Suprapubic skin (tissue), 4 donors: ENCODE data around the gene CARD6. TPM values are rescaled to one million over a fixed set of nuclear protein-coding genes. Genes with fewer than 3 reads are reported as not detected.
"Not testable (repeated sequence)": the region's sequence is repeated elsewhere in the genome, so short reads cannot be mapped to it uniquely, and the experiment has no call there.

Experiments used
- DNase-seq, 2 donors: peaks; one replicate each; pipeline ENCODE4 v3.0.0-alpha.2; 2019; ENCODE audit warnings: low spot score in 2 of 2
- H3K27ac ChIP-seq: fragments of 200-600 bp; sonication (generic); one replicate; pipeline ENCODE4 v1.5.1; 2019
- H3K27me3 ChIP-seq: fragments of 200-600 bp; sonication (generic); one replicate; pipeline ENCODE4 v1.5.1; 2019
- H3K36me3 ChIP-seq: fragments of 200-600 bp; sonication (generic); one replicate; pipeline ENCODE4 v1.5.1; 2019
- H3K4me1 ChIP-seq: fragments of 200-600 bp; sonication (generic); one replicate; pipeline ENCODE4 v1.5.1; 2019
- H3K4me3 ChIP-seq: fragments of 200-600 bp; sonication (generic); one replicate; pipeline ENCODE4 v1.5.1; 2019; ENCODE audit warnings: mild to moderate bottlenecking
- H3K9me3 ChIP-seq: fragments of 200-600 bp; sonication (generic); one replicate; pipeline ENCODE4 v1.5.1; 2019
- EP300 ChIP-seq: sonication (generic); formaldehyde crosslinking; IDR thresholded peaks from one replicate; pipeline ENCODE4 v1.6.1; 2017; ENCODE audit warnings: antibody characterized with exemption
- POLR2A ChIP-seq, 2 donors: fragments of 450-650 bp; IDR thresholded peaks; one replicate each; pipeline ENCODE4 v1.6.1; 2017; ENCODE audit warnings: antibody characterized with exemption in 2 of 2, mild to moderate bottlenecking in 2 of 2, moderate library complexity in 2 of 2
- POLR2AphosphoS5 ChIP-seq, 3 donors: sonication (generic); formaldehyde crosslinking; IDR thresholded peaks; one replicate each; pipeline ENCODE4 v1.6.1; 2017; ENCODE audit warnings: antibody characterized with exemption in 3 of 3
- WGBS: methylation state at CpG from one replicate; pipeline ENCODE4 v1.1.5; 2018; 5-methylcytosine and 5-hydroxymethylcytosine counted together
- total RNA-seq, 4 donors: library from RNA; depleted of rRNA; stranded (reverse); fragments of >200 nt; gene quantifications; one replicate each; pipeline ENCODE4 v1.1.0, GENCODE V29; 2016
- TF ChIP-seq, protein P1 (sequence below), 2 donors: fragments of 200-600 bp in 1 of 2; fragments of 450-650 bp in 1 of 2; sonication (generic) in 1 of 2; IDR thresholded peaks; one replicate each; pipeline ENCODE4 v1.5.1; 2016 to 2019; ENCODE audit warnings: antibody characterized with exemption in 2 of 2, mild to moderate bottlenecking in 1 of 2, moderate library complexity in 1 of 2

CARD6 gene, protein sequence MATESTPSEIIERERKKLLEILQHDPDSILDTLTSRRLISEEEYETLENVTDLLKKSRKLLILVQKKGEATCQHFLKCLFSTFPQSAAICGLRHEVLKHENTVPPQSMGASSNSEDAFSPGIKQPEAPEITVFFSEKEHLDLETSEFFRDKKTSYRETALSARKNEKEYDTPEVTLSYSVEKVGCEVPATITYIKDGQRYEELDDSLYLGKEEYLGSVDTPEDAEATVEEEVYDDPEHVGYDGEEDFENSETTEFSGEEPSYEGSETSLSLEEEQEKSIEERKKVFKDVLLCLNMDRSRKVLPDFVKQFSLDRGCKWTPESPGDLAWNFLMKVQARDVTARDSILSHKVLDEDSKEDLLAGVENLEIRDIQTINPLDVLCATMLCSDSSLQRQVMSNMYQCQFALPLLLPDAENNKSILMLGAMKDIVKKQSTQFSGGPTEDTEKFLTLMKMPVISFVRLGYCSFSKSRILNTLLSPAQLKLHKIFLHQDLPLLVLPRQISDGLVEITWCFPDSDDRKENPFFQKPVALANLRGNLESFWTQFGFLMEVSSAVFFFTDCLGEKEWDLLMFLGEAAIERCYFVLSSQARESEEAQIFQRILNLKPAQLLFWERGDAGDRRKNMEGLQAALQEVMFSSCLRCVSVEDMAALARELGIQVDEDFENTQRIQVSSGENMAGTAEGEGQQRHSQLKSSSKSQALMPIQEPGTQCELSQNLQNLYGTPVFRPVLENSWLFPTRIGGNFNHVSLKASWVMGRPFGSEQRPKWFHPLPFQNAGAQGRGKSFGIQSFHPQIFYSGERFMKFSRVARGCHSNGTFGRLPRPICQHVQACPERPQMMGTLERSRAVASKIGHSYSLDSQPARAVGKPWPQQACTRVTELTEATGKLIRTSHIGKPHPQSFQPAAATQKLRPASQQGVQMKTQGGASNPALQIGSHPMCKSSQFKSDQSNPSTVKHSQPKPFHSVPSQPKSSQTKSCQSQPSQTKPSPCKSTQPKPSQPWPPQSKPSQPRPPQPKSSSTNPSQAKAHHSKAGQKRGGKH
- total RNA-seq: 1 to 10 TPM; 3.9 to 8.7 (median 7.3) TPM

DNA sequence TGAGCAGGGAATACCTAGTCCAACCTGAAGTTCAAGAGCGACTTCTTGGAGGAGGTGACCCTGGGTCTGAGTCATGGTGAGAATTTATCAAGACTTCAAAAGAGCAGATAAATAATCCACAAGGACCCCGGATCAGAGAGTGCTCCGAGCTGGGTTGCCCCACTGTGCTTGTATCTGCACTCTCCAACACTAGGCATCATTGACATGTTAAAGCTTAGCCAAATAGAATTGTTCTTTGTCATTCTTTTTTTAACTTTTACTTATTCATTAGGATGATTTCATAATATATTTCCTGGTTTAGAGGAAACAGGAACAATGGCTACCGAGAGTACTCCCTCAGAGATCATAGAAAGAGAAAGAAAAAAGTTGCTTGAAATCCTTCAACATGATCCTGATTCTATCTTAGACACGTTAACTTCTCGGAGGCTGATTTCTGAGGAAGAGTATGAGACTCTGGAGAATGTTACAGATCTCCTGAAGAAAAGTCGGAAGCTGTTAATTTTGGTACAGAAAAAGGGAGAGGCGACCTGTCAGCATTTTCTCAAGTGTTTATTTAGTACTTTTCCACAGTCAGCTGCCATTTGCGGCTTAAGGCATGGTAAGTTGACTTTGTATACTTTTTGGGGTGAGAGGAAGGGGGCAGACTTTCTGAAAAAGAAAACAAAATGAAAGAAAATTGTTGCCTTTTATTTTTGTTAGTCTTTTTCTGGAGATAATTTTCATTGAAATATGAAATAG lies at the start of gene CARD6:
CARD6 (plus strand) TSS at position 300 of the 738 bp plus-strand sequence; CDS start at position 316, 16 bp downstream.
- no peaks in the 10 kb centered on the region for H3K36me3 ChIP-seq
- H3K9me3 ChIP-seq: no peaks in the 10 kb centered on the region
- peak within 1 kb of the TSS; percentile 82 for H3K27ac ChIP-seq
- TF ChIP-seq POLR2A (IDR thresholded peaks at IDR 0.05): no peak
- TF ChIP-seq, protein P1, sequence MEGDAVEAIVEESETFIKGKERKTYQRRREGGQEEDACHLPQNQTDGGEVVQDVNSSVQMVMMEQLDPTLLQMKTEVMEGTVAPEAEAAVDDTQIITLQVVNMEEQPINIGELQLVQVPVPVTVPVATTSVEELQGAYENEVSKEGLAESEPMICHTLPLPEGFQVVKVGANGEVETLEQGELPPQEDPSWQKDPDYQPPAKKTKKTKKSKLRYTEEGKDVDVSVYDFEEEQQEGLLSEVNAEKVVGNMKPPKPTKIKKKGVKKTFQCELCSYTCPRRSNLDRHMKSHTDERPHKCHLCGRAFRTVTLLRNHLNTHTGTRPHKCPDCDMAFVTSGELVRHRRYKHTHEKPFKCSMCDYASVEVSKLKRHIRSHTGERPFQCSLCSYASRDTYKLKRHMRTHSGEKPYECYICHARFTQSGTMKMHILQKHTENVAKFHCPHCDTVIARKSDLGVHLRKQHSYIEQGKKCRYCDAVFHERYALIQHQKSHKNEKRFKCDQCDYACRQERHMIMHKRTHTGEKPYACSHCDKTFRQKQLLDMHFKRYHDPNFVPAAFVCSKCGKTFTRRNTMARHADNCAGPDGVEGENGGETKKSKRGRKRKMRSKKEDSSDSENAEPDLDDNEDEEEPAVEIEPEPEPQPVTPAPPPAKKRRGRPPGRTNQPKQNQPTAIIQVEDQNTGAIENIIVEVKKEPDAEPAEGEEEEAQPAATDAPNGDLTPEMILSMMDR (IDR thresholded peaks at IDR 0.05): no peak
- TF ChIP-seq EP300: no peak
- TF ChIP-seq POLR2AphosphoS5 (IDR thresholded peaks at IDR 0.05): no peak
- 39% methylated on average over 9 of the region's 9 CpGs for WGBS
- H3K27me3 ChIP-seq: no peaks in the 10 kb centered on the region
- no peak for DNase-seq
- peaks cover 1% of the 10 kb centered on the region for H3K4me1 ChIP-seq
- peak within 1 kb of the TSS; percentile 47 for H3K4me3 ChIP-seq

DNA sequence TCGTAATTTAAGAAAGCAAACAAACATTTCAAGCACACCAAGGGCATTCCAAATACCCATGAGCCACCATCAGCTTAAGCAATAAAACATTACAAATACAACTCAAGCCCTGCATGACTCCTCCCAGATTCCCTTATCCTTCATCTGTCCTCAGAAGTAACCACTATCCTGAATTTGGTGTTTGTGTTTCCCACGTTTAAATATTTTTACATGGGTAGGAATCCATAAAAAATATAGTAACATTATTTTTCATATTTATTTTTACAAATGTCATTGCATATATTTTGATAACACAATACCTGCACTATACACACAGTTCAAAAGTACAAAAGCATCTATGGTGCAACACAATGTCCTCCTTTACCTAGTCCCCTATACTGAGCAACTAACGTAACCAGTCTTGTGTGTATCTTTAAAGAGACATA lies 49.4 kb upstream of the CARD6 start:
- Histone ChIP-seq H3K9me3 (no peaks in the 10 kb centered on the region), H3K4me1 (peaks cover 21% of the 10 kb centered on the region), H3K36me3 (peaks cover 5% of the 10 kb centered on the region), H3K27ac (no peak overlapping the region), H3K4me3 (no peak overlapping the region), H3K27me3 (no peaks in the 10 kb centered on the region)
- WGBS: 55% methylated on average over 3 of the region's 3 CpGs
- no peak for TF ChIP-seq EP300
- TF ChIP-seq POLR2AphosphoS5 (IDR thresholded peaks at IDR 0.05): no peak
- TF ChIP-seq, protein P1 (IDR thresholded peaks at IDR 0.05): no peak
- TF ChIP-seq POLR2A (IDR thresholded peaks at IDR 0.05): no peak
- no peak for DNase-seq

DNA sequence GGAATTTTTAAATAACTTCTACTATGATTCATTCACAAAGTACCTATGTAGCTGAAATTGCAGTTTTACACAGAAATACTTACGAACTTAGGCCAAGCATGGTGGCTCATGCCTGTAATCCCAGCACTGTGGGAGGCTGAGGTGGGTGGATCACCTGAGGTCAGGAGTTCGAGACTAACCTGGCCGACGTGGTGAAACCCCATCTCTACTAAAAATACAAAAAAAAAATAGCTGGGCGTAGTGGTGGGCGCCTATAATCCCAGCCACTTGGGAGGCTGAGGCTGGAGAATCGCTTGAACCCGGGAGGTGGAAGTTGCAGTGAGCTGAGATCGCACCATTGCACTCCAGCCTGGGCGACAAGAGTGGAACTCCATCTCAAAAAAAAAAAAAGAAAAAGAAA lies 48.5 kb upstream of the CARD6 start:
- H3K4me1 ChIP-seq: peaks cover 26% of the 10 kb centered on the region

DNA sequence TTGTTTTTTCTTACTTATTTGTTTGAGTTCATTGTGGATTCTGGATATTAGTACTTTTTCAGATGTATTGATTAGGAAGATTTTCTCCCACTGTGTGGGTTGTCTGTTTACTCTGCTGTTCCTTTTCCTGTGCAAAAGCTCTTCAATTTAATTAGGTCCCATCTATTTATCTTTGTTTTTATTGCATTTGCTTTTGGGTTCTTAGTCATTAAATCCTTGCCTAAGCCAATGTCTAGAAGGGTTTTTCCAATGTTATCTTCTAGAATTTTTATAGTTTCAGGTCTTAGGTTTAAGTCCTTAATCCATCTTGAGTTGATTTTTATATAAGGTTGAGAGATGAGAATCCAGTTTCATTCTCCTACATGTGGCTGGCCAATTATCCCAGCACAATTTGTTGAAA lies 46.8 kb upstream of the CARD6 start:
- H3K27ac ChIP-seq, DNase-seq, H3K9me3 ChIP-seq, H3K4me3 ChIP-seq, H3K36me3 ChIP-seq, H3K27me3 ChIP-seq: not testable (repeated sequence)
- H3K4me1 ChIP-seq: peaks cover 28% of the 10 kb centered on the region

More for the DNA sequence above, 48.5 kb upstream of the CARD6 start:
- not testable (repeated sequence) for H3K36me3 ChIP-seq, H3K27me3 ChIP-seq, H3K4me3 ChIP-seq, H3K9me3 ChIP-seq, DNase-seq, H3K27ac ChIP-seq
- WGBS: 96% methylated on average over 10 of the region's 10 CpGs

DNA sequence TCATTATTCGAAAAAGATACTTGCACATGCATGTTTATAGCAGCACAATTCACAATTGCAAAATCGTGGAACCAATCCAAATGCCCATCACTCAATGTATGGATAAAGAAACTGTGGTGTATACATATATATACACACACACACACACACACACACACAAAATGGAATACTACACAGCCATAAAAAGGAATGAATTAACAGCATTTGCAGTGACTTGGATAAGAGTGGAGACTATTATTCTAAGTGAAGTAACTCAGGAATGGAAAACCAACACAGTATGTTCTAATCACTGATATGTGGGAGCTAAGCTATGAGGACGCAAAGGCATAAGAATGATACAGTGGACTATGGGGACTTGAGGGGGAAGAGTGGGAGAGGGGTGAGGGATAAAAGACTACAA lies 46.3 kb upstream of the CARD6 start:
- not testable (repeated sequence) for H3K4me3 ChIP-seq, H3K27ac ChIP-seq, H3K36me3 ChIP-seq, H3K27me3 ChIP-seq, DNase-seq, H3K9me3 ChIP-seq
- H3K4me1 ChIP-seq: peaks cover 32% of the 10 kb centered on the region
- WGBS: 88% methylated on average over 3 of the region's 3 CpGs

DNA sequence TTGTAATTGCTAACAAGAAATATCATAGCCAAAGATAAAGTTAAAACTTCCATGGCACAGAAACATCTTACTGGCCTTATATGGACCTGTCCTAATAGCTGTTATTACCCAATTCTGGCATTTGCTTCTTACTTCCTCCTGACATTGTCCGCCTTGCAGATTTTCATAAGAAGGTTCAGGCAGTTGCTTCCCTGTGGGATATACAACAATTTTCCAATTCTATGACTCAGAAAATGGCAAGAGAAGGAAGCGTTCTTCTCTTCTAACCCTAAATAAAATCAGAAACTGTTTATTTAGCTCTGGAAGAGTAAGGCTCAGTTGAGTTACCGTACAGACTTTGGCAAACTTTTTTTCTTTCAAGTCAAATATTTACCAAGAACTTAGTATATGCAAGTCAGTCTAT lies 44.7 kb upstream of the CARD6 start:
- H3K9me3 ChIP-seq: no peaks in the 10 kb centered on the region
- peaks cover 3% of the 10 kb centered on the region for H3K36me3 ChIP-seq
- no peak overlapping the region for H3K27ac ChIP-seq
- 20% methylated on average over 3 of the region's 3 CpGs for WGBS
- peaks cover 28% of the 10 kb centered on the region for H3K4me1 ChIP-seq
- H3K27me3 ChIP-seq: no peaks in the 10 kb centered on the region
- H3K4me3 ChIP-seq: peak overlapping the region; percentile 80
- TF ChIP-seq, protein P1 (IDR thresholded peaks at IDR 0.05): no peak
- peak in 1 of 3 donors; percentile 55 for TF ChIP-seq POLR2AphosphoS5 (IDR thresholded peaks at IDR 0.05)
- no peak for DNase-seq
